OCI-LY1 (cell line): ENCODE results near the gene FBRS.
A peak's percentile ranks its signal among the peaks of the same experiment; 100 is the strongest.
"Not testable (repeated sequence)": the region's sequence is repeated elsewhere in the genome, so short reads cannot be mapped to it uniquely, and the experiment has no call there.

ENCODE experiments used
- H2AFZ ChIP-seq: fragments of 200-600 bp; sonication (generic), shearing (Covaris generic); 2 replicates; pipeline ENCODE4 v1.6.0; 2014; ENCODE audit warnings: antibody characterized with exemption, mild to moderate bottlenecking, low read length
- H3F3A ChIP-seq: fragments of 200-600 bp; sonication (generic), shearing (Covaris generic); 2 replicates; pipeline ENCODE4 v1.6.0; 2014; ENCODE audit warnings: mild to moderate bottlenecking, antibody characterized with exemption, low read length, moderate library complexity; ENCODE audit not compliant: insufficient read depth
- H3K27ac ChIP-seq: fragments of 200-600 bp; sonication (generic); 2 replicates; pipeline ENCODE4 v1.5.1; 2014; ENCODE audit warnings: low read length, mixed run types, mild to moderate bottlenecking, low read depth; ENCODE audit not compliant: poor library complexity, severe bottlenecking
- H3K27me3 ChIP-seq: fragments of 200-600 bp; sonication (generic); 2 replicates; pipeline ENCODE4 v1.6.0; 2014; ENCODE audit warnings: antibody characterized with exemption, mild to moderate bottlenecking, low read length, moderate library complexity; ENCODE audit not compliant: insufficient read depth
- H3K36me3 ChIP-seq: fragments of 200-600 bp; sonication (generic); 2 replicates; pipeline ENCODE4 v1.6.1; 2014; ENCODE audit warnings: mild to moderate bottlenecking, antibody characterized with exemption, low read length, moderate library complexity, mixed read lengths; ENCODE audit not compliant: insufficient read depth
- H3K4me1 ChIP-seq: fragments of 200-600 bp; sonication (generic); 2 replicates; pipeline ENCODE4 v1.5.1; 2014; ENCODE audit warnings: mild to moderate bottlenecking, low read length, moderate library complexity; ENCODE audit not compliant: insufficient read depth, severe bottlenecking
- H3K4me2 ChIP-seq: fragments of 200-600 bp; sonication (generic), shearing (Covaris generic); 2 replicates; pipeline ENCODE4 v1.6.1; 2014; ENCODE audit warnings: low read length
- H3K4me3 ChIP-seq: fragments of 200-600 bp; sonication (generic); 2 replicates; pipeline ENCODE4 v1.5.1; 2014; ENCODE audit warnings: low read length, low read depth, mild to moderate bottlenecking, mixed read lengths; ENCODE audit not compliant: poor library complexity, severe bottlenecking
- H3K79me2 ChIP-seq: fragments of 200-600 bp; shearing (Covaris generic); 2 replicates; pipeline ENCODE4 v1.6.1; 2016; ENCODE audit warnings: mixed run types, low read length, mixed read lengths; ENCODE audit not compliant: insufficient read depth
- H3K9ac ChIP-seq: fragments of 200-600 bp; sonication (generic), shearing (Covaris generic); 2 replicates; pipeline ENCODE4 v1.6.1; 2014; ENCODE audit warnings: mild to moderate bottlenecking, low read length, mixed read lengths
- H3K9me2 ChIP-seq: fragments of 200-600 bp; sonication (generic), shearing (Covaris generic); 2 replicates; pipeline ENCODE4 v1.6.1; 2014; ENCODE audit warnings: low read depth, mild to moderate bottlenecking, low read length, mixed read lengths
- H3K9me3 ChIP-seq: fragments of 200-600 bp; shearing (Covaris generic); 2 replicates; pipeline ENCODE4 v1.6.1; 2014; ENCODE audit warnings: low read length, mixed read lengths
- H4K20me1 ChIP-seq: fragments of 200-600 bp; sonication (generic), shearing (Covaris generic); 2 replicates; pipeline ENCODE4 v1.6.0; 2016; ENCODE audit warnings: mild to moderate bottlenecking, low read length; ENCODE audit not compliant: insufficient read depth
- CTCF ChIP-seq: fragments of 200-600 bp; sonication (generic), shearing (Covaris generic); IDR thresholded peaks from 2 replicates; pipeline ENCODE4 v1.5.1; 2017; ENCODE audit warnings: mild to moderate bottlenecking, antibody characterized with exemption, low read length, moderate library complexity, mixed read lengths
- EZH2 ChIP-seq: fragments of 200-600 bp; sonication (generic), shearing (Covaris generic); IDR thresholded peaks from 2 replicates; pipeline ENCODE4 v1.8.0; 2017; ENCODE audit warnings: borderline replicate concordance, mixed run types, mild to moderate bottlenecking, antibody characterized with exemption, low read length, moderate library complexity, mixed read lengths

The FBRS gene

GRCh38 chr16:30699615-30700099 lies 41.4 kb downstream of the FBRS start:
- peaks cover 23% of the 10 kb centered on the region for H3K79me2 ChIP-seq
- peaks cover 19% of the 10 kb centered on the region for H3K4me1 ChIP-seq
- TF ChIP-seq EZH2 (no peak), CTCF (no peak)
- H4K20me1 ChIP-seq: no peaks in the 10 kb centered on the region
- H2AFZ ChIP-seq: no peak overlapping the region
- no peaks in the 10 kb centered on the region for H3K9me3 ChIP-seq
- H3F3A ChIP-seq: no peaks in the 10 kb centered on the region
- H3K9ac ChIP-seq: peak overlapping the region; percentile 90
- H3K4me2 ChIP-seq: peak overlapping the region; percentile 88
- H3K36me3 ChIP-seq: peaks cover 41% of the 10 kb centered on the region
- no peaks in the 10 kb centered on the region for H3K27me3 ChIP-seq
- H3K27ac ChIP-seq: peak overlapping the region; percentile 95
- H3K9me2 ChIP-seq: no peaks in the 10 kb centered on the region
- H3K4me3 ChIP-seq: peak overlapping the region; percentile 74

- Histone ChIP-seq H2AFZ (no peak overlapping the region), H3K27ac (no peak overlapping the region), H3K36me3 (peaks cover 49% of the 10 kb centered on the region), H3K4me3 (peak overlapping the region; percentile 74), H3F3A (no peaks in the 10 kb centered on the region), H3K79me2 (peaks cover 23% of the 10 kb centered on the region), H3K27me3 (no peaks in the 10 kb centered on the region), H4K20me1 (no peaks in the 10 kb centered on the region), H3K4me1 (peaks cover 19% of the 10 kb centered on the region), H3K4me2 (peak overlapping the region; percentile 88; the same call in 1 of the 2 replicates), H3K9me3 (no peaks in the 10 kb centered on the region), H3K9me2 (no peaks in the 10 kb centered on the region), H3K9ac (no peak overlapping the region)
- no peak for TF ChIP-seq EZH2
- no peak for TF ChIP-seq CTCF
These were observed 42.3 kb downstream of the FBRS start for GRCh38 chr16:30700491-30700890.

- Histone ChIP-seq H3K36me3 (peaks cover 53% of the 10 kb centered on the region), H3F3A (no peaks in the 10 kb centered on the region), H2AFZ (no peak overlapping the region), H3K27me3 (no peaks in the 10 kb centered on the region), H3K27ac (no peak overlapping the region), H4K20me1 (no peaks in the 10 kb centered on the region), H3K79me2 (peaks cover 23% of the 10 kb centered on the region), H3K9me3 (no peaks in the 10 kb centered on the region), H3K4me2 (no peak overlapping the region), H3K4me3 (no peak overlapping the region), H3K9me2 (no peaks in the 10 kb centered on the region), H3K4me1 (peaks cover 19% of the 10 kb centered on the region), H3K9ac (no peak overlapping the region)
- TF ChIP-seq CTCF (no peak), EZH2 (no peak)
These were observed 42.7 kb downstream of the FBRS start for GRCh38 chr16:30700971-30701370.

- H3F3A ChIP-seq: not testable (repeated sequence)
- H3K36me3 ChIP-seq: peaks cover 74% of the 10 kb centered on the region
These were observed 44.8 kb downstream of the FBRS start for GRCh38 chr16:30703071-30703470.

More at GRCh38 chr16:30703071-30703470, 44.8 kb downstream of the FBRS start:
- H2AFZ ChIP-seq, H3K4me2 ChIP-seq, H3K9me3 ChIP-seq, H3K9me2 ChIP-seq, H3K4me1 ChIP-seq, H3K4me3 ChIP-seq, H3K27ac ChIP-seq, H4K20me1 ChIP-seq, H3K27me3 ChIP-seq, H3K9ac ChIP-seq: not testable (repeated sequence)
- H3K79me2 ChIP-seq: peaks cover 23% of the 10 kb centered on the region
